HepG2 (cell line): ENCODE data around the gene TAS1R3. TPM values are rescaled to one million over a fixed set of nuclear protein-coding genes. Genes with fewer than 3 reads are reported as not detected.

ENCODE experiments used
- CTCF ChIP-seq: sonication (generic); formaldehyde crosslinking; IDR thresholded peaks from 2 replicates; pipeline ENCODE4 v1.5.0; 2020; ENCODE audit warnings: mild to moderate bottlenecking, missing genetic modification reagents, moderate library complexity
- GABPA ChIP-seq, 2 experiments: IDR thresholded peaks; 2 replicates each; pipeline ENCODE4 v1.6.1; 2011 to 2016; ENCODE audit warnings: low read depth in 2 of 2, low read length in 1 of 2, missing biosample characterization in 1 of 2, missing genetic modification characterization in 1 of 2
- ISX ChIP-seq: sonication (generic); formaldehyde crosslinking; conservative IDR thresholded peaks from 2 replicates; pipeline ENCODE4 v1.5.0; 2020; ENCODE audit warnings: missing genetic modification reagents
- KDM1A ChIP-seq: IDR thresholded peaks from 2 replicates; pipeline ENCODE4 v1.6.1; 2016; ENCODE audit warnings: missing compliant biosample characterization
- MIER2 ChIP-seq: IDR thresholded peaks from 2 replicates; pipeline ENCODE4 v1.6.1; 2016; ENCODE audit warnings: missing biosample characterization, missing genetic modification reagents
- RELA ChIP-seq: sonication (generic); formaldehyde crosslinking; IDR thresholded peaks from 2 replicates; pipeline ENCODE4 v1.4.0; 2020; ENCODE audit warnings: missing genetic modification reagents
- SKI ChIP-seq: fragments of 450-650 bp; IDR thresholded peaks from one replicate; pipeline ENCODE4 v1.6.1; 2018; ENCODE audit warnings: mild to moderate bottlenecking; ENCODE audit not compliant: partially characterized antibody
- YEATS2 ChIP-seq: sonication (generic); formaldehyde crosslinking; IDR thresholded peaks from 2 replicates; pipeline ENCODE4 v1.4.0; 2020; ENCODE audit warnings: missing genetic modification reagents, borderline replicate concordance
- ZBTB20 ChIP-seq: sonication (generic); formaldehyde crosslinking; IDR thresholded peaks from 2 replicates; pipeline ENCODE4 v1.8.1; 2023; ENCODE audit warnings: missing genetic modification reagents, low read depth, mild to moderate bottlenecking, borderline replicate concordance
- ZBTB21 ChIP-seq: sonication (generic); formaldehyde crosslinking; IDR thresholded peaks from 2 replicates; pipeline ENCODE4 v1.4.0; 2020; ENCODE audit warnings: missing genetic modification reagents
- ZNF296 ChIP-seq: sonication (generic); formaldehyde crosslinking; conservative IDR thresholded peaks from 2 replicates; pipeline ENCODE4 v1.5.0; 2020; ENCODE audit warnings: mild to moderate bottlenecking, missing genetic modification reagents
- ZNF782 ChIP-seq: sonication (generic); formaldehyde crosslinking; IDR thresholded peaks from 2 replicates; pipeline ENCODE4 v1.4.0; 2020; ENCODE audit warnings: missing genetic modification reagents, mild to moderate bottlenecking, borderline replicate concordance
- polyA plus RNA-seq, 8 experiments: library from polyadenylated mRNA; depleted of rRNA in 3 of 8; stranded (reverse) in 7 of 8; unstranded in 1 of 8; fragments of >200 nt; fragmentation: Illumina TruSeq in 4 of 8; extraction: Trizol in 4 of 8; gene quantifications; 2 replicates each; pipeline versions ENCODE4 v1.2.1 to v1.2.3, GENCODE V29; 2011 to 2016; ENCODE audit warnings: low read depth in 4 of 8, missing spikeins in 1 of 8, mixed read lengths in 1 of 8; ENCODE audit not compliant: insufficient read depth in 1 of 8
- total RNA-seq, 5 experiments: library from RNA; depleted of rRNA; stranded (reverse); fragments of >200 nt; fragmentation: Illumina TruSeq; extraction: Trizol; gene quantifications; 2 replicates each; pipeline ENCODE4 v1.2.3, GENCODE V29; 2016; ENCODE audit warnings: low read depth in 1 of 5
- TF ChIP-seq, protein P1 (sequence below): sonication (generic); formaldehyde crosslinking; IDR thresholded peaks from 2 replicates; pipeline ENCODE4 v1.9.0; 2021; ENCODE audit warnings: missing genetic modification reagents, borderline replicate concordance
- TF ChIP-seq, protein P2 (sequence below): sonication (generic); formaldehyde crosslinking; IDR thresholded peaks from 2 replicates; pipeline ENCODE4 v1.4.0; 2020; ENCODE audit warnings: mild to moderate bottlenecking, low read depth, missing genetic modification reagents
- TF ChIP-seq, protein P3 (sequence below): IDR thresholded peaks from 2 replicates; pipeline ENCODE4 v1.4.0; 2020; ENCODE audit warnings: mild to moderate bottlenecking, missing genetic modification reagents
- TF ChIP-seq, protein P4 (sequence below): sonication (generic); formaldehyde crosslinking; IDR thresholded peaks from 2 replicates; pipeline ENCODE4 v1.8.1; 2023; ENCODE audit warnings: mild to moderate bottlenecking, moderate library complexity, missing genetic modification reagents
- TF ChIP-seq, protein P5 (sequence below): IDR thresholded peaks from 2 replicates; pipeline ENCODE4 v1.6.1; 2018; ENCODE audit warnings: missing genetic modification reagents, mild to moderate bottlenecking, missing compliant biosample characterization

TAS1R3 gene
- total and polyA plus RNA-seq, 2 of the 13 experiments (the other 11 are each of a cell fraction or from before 2014, with no cell fraction given) = 0.13 to 0.15 TPM

- TF ChIP-seq, protein P1, sequence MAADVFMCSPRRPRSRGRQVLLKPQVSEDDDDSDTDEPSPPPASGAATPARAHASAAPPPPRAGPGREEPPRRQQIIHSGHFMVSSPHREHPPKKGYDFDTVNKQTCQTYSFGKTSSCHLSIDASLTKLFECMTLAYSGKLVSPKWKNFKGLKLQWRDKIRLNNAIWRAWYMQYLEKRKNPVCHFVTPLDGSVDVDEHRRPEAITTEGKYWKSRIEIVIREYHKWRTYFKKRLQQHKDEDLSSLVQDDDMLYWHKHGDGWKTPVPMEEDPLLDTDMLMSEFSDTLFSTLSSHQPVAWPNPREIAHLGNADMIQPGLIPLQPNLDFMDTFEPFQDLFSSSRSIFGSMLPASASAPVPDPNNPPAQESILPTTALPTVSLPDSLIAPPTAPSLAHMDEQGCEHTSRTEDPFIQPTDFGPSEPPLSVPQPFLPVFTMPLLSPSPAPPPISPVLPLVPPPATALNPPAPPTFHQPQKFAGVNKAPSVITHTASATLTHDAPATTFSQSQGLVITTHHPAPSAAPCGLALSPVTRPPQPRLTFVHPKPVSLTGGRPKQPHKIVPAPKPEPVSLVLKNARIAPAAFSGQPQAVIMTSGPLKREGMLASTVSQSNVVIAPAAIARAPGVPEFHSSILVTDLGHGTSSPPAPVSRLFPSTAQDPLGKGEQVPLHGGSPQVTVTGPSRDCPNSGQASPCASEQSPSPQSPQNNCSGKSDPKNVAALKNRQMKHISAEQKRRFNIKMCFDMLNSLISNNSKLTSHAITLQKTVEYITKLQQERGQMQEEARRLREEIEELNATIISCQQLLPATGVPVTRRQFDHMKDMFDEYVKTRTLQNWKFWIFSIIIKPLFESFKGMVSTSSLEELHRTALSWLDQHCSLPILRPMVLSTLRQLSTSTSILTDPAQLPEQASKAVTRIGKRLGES (CRISPR knock-in tag) = no peak
- TF ChIP-seq, protein P2, sequence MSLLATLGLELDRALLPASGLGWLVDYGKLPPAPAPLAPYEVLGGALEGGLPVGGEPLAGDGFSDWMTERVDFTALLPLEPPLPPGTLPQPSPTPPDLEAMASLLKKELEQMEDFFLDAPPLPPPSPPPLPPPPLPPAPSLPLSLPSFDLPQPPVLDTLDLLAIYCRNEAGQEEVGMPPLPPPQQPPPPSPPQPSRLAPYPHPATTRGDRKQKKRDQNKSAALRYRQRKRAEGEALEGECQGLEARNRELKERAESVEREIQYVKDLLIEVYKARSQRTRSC (CRISPR knock-in tag) = no peak
- TF ChIP-seq CTCF (no peak; the same call in 1 of the 2 replicates), ZNF296 (CRISPR knock-in tag) (no peak), KDM1A (CRISPR knock-in tag) (no peak), ZBTB21 (CRISPR knock-in tag) (no peak), MIER2 (CRISPR knock-in tag) (no peak), YEATS2 (peak; percentile 66), ISX (CRISPR knock-in tag) (no peak), RELA (CRISPR knock-in tag) (no peak), GABPA (IDR thresholded peaks at IDR 0.05; ENCODE audit: low read depth, low read length) (no peak), GABPA (CRISPR knock-in tag; IDR thresholded peaks at IDR 0.05; ENCODE audit: low read depth) (no peak), SKI (no peak), ZBTB20 (CRISPR knock-in tag) (no peak), ZNF782 (CRISPR knock-in tag) (no peak)
- TF ChIP-seq, protein P3, sequence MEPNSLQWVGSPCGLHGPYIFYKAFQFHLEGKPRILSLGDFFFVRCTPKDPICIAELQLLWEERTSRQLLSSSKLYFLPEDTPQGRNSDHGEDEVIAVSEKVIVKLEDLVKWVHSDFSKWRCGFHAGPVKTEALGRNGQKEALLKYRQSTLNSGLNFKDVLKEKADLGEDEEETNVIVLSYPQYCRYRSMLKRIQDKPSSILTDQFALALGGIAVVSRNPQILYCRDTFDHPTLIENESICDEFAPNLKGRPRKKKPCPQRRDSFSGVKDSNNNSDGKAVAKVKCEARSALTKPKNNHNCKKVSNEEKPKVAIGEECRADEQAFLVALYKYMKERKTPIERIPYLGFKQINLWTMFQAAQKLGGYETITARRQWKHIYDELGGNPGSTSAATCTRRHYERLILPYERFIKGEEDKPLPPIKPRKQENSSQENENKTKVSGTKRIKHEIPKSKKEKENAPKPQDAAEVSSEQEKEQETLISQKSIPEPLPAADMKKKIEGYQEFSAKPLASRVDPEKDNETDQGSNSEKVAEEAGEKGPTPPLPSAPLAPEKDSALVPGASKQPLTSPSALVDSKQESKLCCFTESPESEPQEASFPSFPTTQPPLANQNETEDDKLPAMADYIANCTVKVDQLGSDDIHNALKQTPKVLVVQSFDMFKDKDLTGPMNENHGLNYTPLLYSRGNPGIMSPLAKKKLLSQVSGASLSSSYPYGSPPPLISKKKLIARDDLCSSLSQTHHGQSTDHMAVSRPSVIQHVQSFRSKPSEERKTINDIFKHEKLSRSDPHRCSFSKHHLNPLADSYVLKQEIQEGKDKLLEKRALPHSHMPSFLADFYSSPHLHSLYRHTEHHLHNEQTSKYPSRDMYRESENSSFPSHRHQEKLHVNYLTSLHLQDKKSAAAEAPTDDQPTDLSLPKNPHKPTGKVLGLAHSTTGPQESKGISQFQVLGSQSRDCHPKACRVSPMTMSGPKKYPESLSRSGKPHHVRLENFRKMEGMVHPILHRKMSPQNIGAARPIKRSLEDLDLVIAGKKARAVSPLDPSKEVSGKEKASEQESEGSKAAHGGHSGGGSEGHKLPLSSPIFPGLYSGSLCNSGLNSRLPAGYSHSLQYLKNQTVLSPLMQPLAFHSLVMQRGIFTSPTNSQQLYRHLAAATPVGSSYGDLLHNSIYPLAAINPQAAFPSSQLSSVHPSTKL (CRISPR knock-in tag) = no peak
- TF ChIP-seq, protein P4, sequence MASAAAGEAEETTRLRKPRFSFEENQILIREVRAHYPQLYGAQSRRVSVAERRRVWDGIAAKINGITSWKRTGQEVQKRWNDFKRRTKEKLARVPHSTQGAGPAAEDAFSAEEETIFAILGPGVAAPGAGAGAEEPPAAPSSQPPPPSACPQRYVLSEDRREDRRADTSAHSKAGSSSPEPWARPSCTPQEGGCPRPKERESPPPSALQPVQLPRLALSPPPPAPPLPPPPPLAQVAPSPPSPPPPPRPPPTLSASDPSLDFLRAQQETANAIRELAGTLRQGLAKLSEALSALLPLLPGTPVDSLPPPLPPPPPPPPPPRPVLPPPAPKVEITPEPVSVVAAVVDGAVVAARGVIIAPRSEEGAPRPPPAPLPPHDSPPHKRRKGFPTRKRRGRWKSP (CRISPR knock-in tag) = 0 out of 2 replicates have a peak, but pooled peaks have one; percentile 36
- TF ChIP-seq, protein P5, sequence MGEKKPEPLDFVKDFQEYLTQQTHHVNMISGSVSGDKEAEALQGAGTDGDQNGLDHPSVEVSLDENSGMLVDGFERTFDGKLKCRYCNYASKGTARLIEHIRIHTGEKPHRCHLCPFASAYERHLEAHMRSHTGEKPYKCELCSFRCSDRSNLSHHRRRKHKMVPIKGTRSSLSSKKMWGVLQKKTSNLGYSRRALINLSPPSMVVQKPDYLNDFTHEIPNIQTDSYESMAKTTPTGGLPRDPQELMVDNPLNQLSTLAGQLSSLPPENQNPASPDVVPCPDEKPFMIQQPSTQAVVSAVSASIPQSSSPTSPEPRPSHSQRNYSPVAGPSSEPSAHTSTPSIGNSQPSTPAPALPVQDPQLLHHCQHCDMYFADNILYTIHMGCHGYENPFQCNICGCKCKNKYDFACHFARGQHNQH (CRISPR knock-in tag) = no peak
Observed at GRCh38 chr1:1347663-1348419, 16.8 kb downstream of the TAS1R3 start (continued).
